Subcutaneous abdominal adipose tissue (tissue), 5 donors: ENCODE results near the gene GNAZ.

ENCODE experiments used
- H3K27ac ChIP-seq: one replicate; pipeline ENCODE4 v1.7.0; 2013; ENCODE audit warnings: low read depth, mild to moderate bottlenecking, inconsistent platforms, low read length, moderate library complexity
- H3K27me3 ChIP-seq, 5 donors: one replicate each; pipeline ENCODE4 v1.7.0; 2013; ENCODE audit warnings: low read length in 5 of 5, inconsistent platforms in 1 of 5; ENCODE audit not compliant: control insufficient read depth in 5 of 5, insufficient read depth in 4 of 5
- H3K36me3 ChIP-seq, 5 donors: one replicate each; pipeline ENCODE4 v1.7.0; 2013; ENCODE audit warnings: low read length in 5 of 5; ENCODE audit not compliant: control insufficient read depth in 5 of 5, insufficient read depth in 5 of 5
- H3K4me1 ChIP-seq, 5 donors: one replicate each; pipeline ENCODE4 v1.7.0; 2013; ENCODE audit warnings: low read length in 5 of 5, mild to moderate bottlenecking in 3 of 5, moderate library complexity in 1 of 5; ENCODE audit not compliant: control insufficient read depth in 5 of 5, insufficient read depth in 5 of 5
- H3K4me3 ChIP-seq, 5 donors: one replicate each; pipeline ENCODE4 v1.7.0; 2013; ENCODE audit warnings: low read length in 5 of 5, low read depth in 1 of 5
- H3K9ac ChIP-seq, 5 donors: one replicate each; pipeline ENCODE4 v1.7.0; 2013; ENCODE audit warnings: low read length in 5 of 5, mild to moderate bottlenecking in 4 of 5, moderate library complexity in 3 of 5
- H3K9me3 ChIP-seq, 5 donors: one replicate each; pipeline ENCODE4 v1.7.0; 2013; ENCODE audit warnings: low read length in 5 of 5; ENCODE audit not compliant: control insufficient read depth in 5 of 5
- donor health status: healthy.
- donor health status: healthy.
- donor health status: healthy.
- donor health status: healthy.
- donor health status: healthy.

The GNAZ gene

DNA sequence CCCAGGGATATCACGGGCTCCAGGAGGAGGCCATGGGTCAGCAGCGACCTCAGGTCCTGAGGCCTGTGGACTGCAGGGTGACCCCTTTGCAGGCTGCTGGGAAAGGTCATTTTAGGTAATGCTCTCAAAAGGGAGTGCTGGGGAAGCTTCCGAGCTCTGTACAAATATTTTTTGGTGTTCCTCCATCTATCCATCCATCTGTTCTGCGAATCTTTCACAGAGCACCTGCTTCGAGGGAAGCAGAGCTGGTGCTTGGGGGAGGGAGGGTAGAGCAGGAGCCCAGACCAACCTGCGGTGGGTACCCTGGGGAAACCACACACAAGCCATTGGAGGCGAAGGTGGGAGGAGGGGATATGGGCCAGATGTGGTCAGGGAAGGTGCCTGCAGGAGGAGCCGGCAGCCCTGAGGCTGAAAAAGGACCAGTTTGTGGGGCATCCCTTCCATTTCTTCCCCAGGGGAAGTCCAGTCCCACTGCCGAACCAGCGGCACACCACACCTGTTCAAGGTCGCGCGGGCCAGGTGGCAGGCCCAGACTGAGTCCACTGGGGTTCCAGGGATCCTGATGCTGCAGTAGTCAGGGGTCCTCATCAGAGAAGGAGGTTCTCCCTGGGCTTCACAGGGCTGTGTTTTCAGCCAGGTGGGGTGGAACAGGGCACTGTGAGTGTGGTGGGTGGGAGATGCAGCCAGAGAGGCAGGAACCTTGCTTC lies 13.1 kb downstream of the GNAZ start:
- Histone ChIP-seq H3K27me3 (no peaks in the 10 kb centered on the region), H3K9ac (no peak overlapping the region), H3K36me3 (no peaks in the 10 kb centered on the region), H3K4me3 (no peak overlapping the region), H3K27ac (no peak overlapping the region), H3K4me1 (peaks cover 0 to 34% (median 5%) of the 10 kb centered on the region in 5 donors), H3K9me3 (no peaks in the 10 kb centered on the region)

- Histone ChIP-seq H3K9ac (no peak overlapping the region), H3K27ac (no peak overlapping the region), H3K4me3 (no peak overlapping the region), H3K9me3 (no peaks in the 10 kb centered on the region), H3K36me3 (no peaks in the 10 kb centered on the region), H3K4me1 (peaks cover 0 to 34% (median 5%) of the 10 kb centered on the region in 5 donors), H3K27me3 (no peaks in the 10 kb centered on the region)
Observed at GRCh38 chr22:23084453-23085350, 14.4 kb downstream of the GNAZ start.

- no peaks in the 10 kb centered on the region for H3K36me3 ChIP-seq
Observed at GRCh38 chr22:23085351-23085671, 15.0 kb downstream of the GNAZ start.

DNA sequence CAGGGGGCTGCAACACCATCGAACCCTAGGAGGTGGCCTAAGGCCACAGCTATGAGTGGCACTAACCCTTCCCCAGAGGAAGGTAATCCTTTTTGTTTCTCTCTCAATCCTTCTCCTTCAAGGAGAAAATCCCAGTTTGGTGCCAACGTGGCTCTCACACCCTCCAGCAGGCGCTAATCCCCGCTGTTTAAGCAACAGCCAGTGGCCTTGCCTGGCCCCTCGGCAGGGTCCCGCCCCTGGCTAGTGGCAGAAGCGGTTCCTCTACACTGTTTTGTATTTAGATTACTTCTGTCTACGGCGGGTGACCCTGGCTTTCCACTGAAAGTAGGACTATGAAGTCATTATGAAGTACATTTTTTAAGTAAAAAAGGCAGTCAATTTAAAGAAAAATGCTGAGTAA lies 15.5 kb downstream of the GNAZ start:
- Histone ChIP-seq H3K9me3 (no peaks in the 10 kb centered on the region), H3K4me3 (no peak overlapping the region), H3K27ac (no peak overlapping the region), H3K4me1 (peaks cover 0 to 44% (median 5%) of the 10 kb centered on the region in 5 donors), H3K9ac (no peak overlapping the region), H3K27me3 (no peaks in the 10 kb centered on the region), H3K36me3 (no peaks in the 10 kb centered on the region)

More at GRCh38 chr22:23085351-23085671, 15.0 kb downstream of the GNAZ start:
- Histone ChIP-seq H3K9ac (no peak overlapping the region), H3K27me3 (no peaks in the 10 kb centered on the region), H3K4me1 (peaks cover 0 to 40% (median 5%) of the 10 kb centered on the region in 5 donors), H3K27ac (no peak overlapping the region), H3K9me3 (no peaks in the 10 kb centered on the region), H3K4me3 (no peak overlapping the region)

DNA sequence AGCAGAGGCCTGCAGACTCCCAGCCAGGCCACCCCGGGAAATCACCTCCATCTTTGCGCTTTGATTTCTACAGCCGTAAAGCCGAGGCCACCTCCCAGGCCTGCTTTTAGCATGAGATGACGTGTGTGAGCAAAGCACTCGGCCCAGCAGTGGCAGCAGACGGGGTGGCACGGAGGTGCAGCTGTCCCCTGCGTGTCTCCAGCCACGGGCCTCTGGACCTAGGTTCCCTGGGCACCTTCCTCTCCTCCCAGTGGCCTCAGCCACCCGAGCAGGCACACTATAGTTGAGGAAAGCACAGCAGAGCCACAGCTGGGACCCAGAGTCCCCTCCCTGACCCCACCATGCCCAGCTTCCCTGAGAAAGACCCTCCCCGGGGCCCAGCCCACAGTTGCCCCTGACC lies 15.9 kb downstream of the GNAZ start:
- Histone ChIP-seq H3K36me3 (peaks cover 0 to 5% (median 0%) of the 10 kb centered on the region in 5 donors), H3K4me3 (no peak overlapping the region), H3K27ac (no peak overlapping the region), H3K9me3 (no peaks in the 10 kb centered on the region), H3K9ac (no peak overlapping the region), H3K4me1 (peaks cover 0 to 45% (median 5%) of the 10 kb centered on the region in 5 donors), H3K27me3 (no peaks in the 10 kb centered on the region)

GRCh38 chr22:23086787-23087186 lies 16.5 kb downstream of the GNAZ start:
- Histone ChIP-seq H3K4me1 (peaks cover 0 to 45% (median 5%) of the 10 kb centered on the region in 5 donors), H3K4me3 (no peak overlapping the region), H3K9me3 (no peaks in the 10 kb centered on the region), H3K9ac (no peak overlapping the region), H3K27me3 (no peaks in the 10 kb centered on the region), H3K36me3 (peaks cover 0 to 8% (median 0%) of the 10 kb centered on the region in 5 donors), H3K27ac (no peak overlapping the region)

DNA sequence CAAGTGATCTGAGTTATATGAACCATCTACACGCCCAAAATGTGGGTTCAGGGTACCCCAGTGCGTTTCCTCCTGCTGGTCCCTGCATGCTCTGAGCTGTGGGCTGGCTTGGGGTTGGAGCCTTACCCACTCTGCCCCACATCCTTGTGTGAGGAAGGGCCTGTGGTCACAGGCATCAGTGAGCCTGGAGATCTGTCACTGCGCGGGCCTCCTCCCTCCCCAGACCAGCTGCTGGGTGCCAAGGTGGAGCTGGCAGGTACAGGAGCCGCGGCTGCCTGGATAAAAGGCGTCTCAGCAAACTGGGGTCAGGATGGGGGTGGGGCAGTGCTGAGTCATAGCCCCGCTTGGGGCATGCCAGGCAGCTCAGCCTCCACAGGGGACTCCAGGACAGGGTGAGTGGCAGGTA lies 17.9 kb downstream of the GNAZ start:
- H3K4me3 ChIP-seq, result no peak overlapping the region
- H3K4me1 ChIP-seq, result peaks cover 0 to 45% (median 5%) of the 10 kb centered on the region in 5 donors
- H3K27ac ChIP-seq, result no peak overlapping the region
- peaks cover 0 to 8% (median 0%) of the 10 kb centered on the region in 5 donors for H3K36me3 ChIP-seq
- H3K9me3 ChIP-seq, result no peaks in the 10 kb centered on the region
- H3K9ac ChIP-seq, result no peak overlapping the region
- H3K27me3 ChIP-seq, result no peaks in the 10 kb centered on the region

- no peaks in the 10 kb centered on the region for H3K27me3 ChIP-seq
- no peak overlapping the region for H3K27ac ChIP-seq
- peaks cover 0 to 8% (median 0%) of the 10 kb centered on the region in 5 donors for H3K36me3 ChIP-seq
- H3K9me3 ChIP-seq, result no peaks in the 10 kb centered on the region
- H3K4me1 ChIP-seq, result peaks cover 0 to 45% (median 5%) of the 10 kb centered on the region in 5 donors
- no peak overlapping the region for H3K9ac ChIP-seq
- H3K4me3 ChIP-seq, result no peak overlapping the region
Observed at GRCh38 chr22:23089010-23089409, 18.7 kb downstream of the GNAZ start.

GRCh38 chr22:23089633-23090456 lies 19.5 kb downstream of the GNAZ start:
- no peaks in the 10 kb centered on the region for H3K27me3 ChIP-seq
- H3K9me3 ChIP-seq, result no peaks in the 10 kb centered on the region
- H3K9ac ChIP-seq, result no peak overlapping the region

More at GRCh38 chr22:23089633-23090456, 19.5 kb downstream of the GNAZ start:
- Histone ChIP-seq H3K36me3 (peaks cover 0 to 8% (median 0%) of the 10 kb centered on the region in 5 donors), H3K27ac (no peak overlapping the region), H3K4me3 (no peak overlapping the region), H3K4me1 (peaks cover 0 to 45% (median 5%) of the 10 kb centered on the region in 5 donors)
